OCI-LY3 (cell line): ENCODE results near the gene KLF3.

Experiments used
- CTCF ChIP-seq: fragments of 200-600, 300-600 bp; sonication (generic); IDR thresholded peaks from 2 replicates; pipeline ENCODE4 v1.5.1; 2014; ENCODE audit warnings: antibody characterized with exemption, low read length, low read depth
- EZH2phosphoT487 ChIP-seq: fragments of 200-600 bp; shearing (Covaris generic); IDR thresholded peaks from 2 replicates; pipeline ENCODE4 v1.6.1; 2018; ENCODE audit warnings: antibody characterized with exemption, mixed run types, low read depth

DNA sequence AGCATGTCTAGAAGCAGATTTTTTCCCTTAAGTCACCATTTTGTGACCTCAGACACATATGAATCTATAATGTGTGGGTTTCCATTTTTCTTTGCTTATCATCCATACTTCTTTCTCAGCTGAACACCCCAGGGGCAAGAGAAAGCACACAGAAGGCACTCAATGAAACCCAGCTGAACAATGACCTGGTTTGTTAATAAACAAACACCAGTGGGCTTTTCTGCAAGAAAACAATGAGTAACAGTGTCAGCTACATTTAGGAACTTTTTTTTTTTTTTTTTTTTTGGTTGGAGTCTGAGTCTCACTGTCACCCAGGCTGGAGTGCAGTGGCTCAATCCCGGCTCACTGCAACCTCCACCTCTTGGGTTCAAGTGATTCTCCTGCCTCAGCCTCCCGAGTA, 40.7 kb upstream of the KLF3 start:
- no peak for TF ChIP-seq CTCF
- TF ChIP-seq EZH2phosphoT487, result no peak
